ENCODE measurements around the gene TMEM231.
A peak's percentile ranks its signal among the peaks of the same experiment; 100 is the strongest.
"Not testable (repeated sequence)": the region's sequence is repeated elsewhere in the genome, so short reads cannot be mapped to it uniquely, and the experiment has no call there.

The TMEM231 gene, protein sequence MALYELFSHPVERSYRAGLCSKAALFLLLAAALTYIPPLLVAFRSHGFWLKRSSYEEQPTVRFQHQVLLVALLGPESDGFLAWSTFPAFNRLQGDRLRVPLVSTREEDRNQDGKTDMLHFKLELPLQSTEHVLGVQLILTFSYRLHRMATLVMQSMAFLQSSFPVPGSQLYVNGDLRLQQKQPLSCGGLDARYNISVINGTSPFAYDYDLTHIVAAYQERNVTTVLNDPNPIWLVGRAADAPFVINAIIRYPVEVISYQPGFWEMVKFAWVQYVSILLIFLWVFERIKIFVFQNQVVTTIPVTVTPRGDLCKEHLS

GRCh38 chr16:75555707-75556430 is at the start of gene TMEM231:
TMEM231 (minus strand) TSS chr16:75556252; CDS start chr16:75556209, 43 bp downstream.
- DNase-seq, result peak; percentile 60

DNA sequence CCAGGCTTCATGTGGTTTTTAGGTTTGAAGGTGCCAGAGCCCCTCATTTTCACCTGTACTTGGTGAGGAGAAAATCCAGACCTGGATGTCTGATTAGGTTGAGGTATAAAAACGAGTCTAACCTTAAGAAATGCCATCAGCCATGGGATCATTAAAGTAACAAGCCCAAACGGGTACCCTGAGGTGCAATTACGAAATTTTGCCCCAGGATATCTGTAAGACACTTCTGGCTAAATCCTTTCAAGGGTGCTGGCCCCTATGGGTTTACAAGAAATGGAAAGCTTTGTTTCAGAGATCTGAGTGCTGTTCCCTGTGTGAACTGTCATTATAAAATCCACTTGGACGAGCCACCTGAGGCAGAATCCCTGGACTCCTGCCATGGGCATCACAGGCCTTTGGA is 47.2 kb upstream of the TMEM231 start:
- no peak for DNase-seq

GRCh38 chr16:75599452-75600277 is 43.6 kb upstream of the TMEM231 start:
- no peak for DNase-seq

DNA sequence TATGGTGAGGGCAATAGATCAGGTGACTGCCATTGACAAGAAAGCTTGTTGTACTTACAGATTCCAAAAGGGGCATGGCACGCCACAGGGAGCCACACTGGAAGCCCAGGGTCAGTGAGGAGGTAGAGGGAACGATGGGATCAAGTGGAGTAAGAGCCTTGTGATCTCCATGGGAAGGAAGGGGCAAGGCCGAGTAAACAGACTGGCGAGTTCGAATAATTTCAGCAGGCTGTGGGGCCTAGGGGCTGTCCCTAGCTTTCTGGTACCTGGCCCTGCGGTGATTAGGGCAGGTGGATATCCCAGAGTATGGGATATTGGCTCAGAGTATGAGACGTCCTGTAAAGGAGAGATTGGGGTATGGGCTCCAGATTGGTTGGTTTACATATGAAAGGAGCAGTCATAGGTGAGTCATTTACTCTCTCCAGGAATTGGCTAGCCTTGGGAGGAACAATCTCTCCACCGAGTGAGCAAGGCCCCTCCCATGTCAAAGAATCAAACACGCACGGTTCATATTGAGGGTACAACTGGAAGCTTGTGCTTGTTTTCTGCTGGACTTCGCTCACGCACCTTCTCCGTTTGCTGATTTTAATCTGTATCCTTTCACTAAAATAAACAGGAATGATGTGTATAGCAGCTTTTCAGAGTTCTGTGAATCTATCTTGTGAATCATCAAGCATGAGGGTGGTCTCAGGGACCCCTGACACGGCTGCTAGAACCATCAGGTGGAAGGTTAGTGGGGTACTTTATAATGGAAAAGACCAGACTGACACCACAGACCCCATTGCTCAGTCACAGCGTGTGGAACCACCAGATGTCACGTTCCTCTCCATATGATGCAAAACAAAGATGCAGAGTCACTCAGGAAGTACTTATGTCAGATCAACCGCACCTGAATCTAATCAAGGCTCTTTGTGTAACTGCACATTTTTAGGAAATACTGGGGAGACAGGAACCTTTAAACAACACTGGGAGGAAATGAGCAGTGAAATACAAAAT is 38.1 kb upstream of the TMEM231 start:
- no peak for DNase-seq

GRCh38 chr16:75593308-75593707 is 37.3 kb upstream of the TMEM231 start:
- no peak for DNase-seq

DNA sequence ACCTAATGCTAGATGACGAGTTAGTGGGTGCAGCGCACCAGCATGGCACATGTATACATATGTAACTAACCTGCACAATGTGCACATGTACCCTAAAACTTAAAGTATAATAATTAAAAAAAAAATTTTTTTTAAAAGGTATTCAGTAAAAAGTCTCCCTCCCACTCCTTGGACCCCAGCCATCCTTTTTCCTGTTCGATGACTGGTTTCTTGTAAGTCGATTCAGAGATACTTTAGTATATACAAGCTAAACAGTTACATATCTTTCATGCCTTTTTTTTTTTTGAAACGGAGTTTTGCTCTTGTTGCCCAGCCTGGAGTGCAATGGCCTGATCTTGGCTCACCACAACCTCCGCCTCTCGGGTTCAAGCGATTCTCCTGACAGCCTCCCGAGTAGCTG is 35.9 kb upstream of the TMEM231 start:
- DNase-seq, result not testable (repeated sequence)

GRCh38 chr16:75590920-75591843 is 35.1 kb upstream of the TMEM231 start:
- no peak for DNase-seq

DNA sequence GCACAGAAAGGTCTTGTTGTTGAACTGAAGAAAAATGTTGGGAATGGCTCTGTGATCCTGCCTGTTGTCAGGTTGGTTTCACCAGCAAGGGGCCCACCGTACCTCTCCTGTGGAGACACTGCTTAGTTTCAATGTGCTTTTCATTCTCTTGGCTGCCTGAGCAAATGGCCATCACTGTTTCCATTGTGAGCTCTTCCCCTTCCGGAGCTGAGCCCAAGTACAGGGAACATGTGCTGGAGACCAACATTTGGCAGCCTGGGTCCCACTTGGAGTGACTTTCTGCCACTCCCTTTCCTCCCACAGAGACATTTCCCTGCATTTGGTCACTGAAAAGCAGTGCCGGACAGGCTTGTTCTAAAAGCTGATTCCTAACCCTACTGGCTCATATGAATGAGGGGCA is 33.3 kb upstream of the TMEM231 start:
- no peak for DNase-seq

- no peak for DNase-seq
These were observed 32.7 kb upstream of the TMEM231 start for GRCh38 chr16:75588716-75589115.

DNA sequence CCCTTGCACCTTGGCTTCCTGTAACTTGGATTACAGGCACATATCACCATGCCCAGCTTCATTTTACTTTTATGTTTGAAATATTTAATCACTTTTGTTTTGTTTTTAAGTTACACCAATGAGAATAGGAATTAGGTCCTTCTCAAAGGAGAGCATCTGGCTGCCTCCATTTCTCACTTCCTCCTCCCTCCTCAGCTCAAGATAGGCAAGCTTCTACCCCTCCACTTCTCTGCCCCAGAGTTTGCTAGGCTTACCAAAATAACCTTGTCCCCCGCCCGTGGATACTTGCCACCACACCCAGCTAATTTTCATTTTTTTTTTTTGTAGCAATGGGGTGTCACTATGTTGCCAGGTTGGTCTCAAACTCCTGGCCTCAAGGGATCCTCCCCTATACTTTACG is 28.1 kb upstream of the TMEM231 start:
- no peak for DNase-seq

DNA sequence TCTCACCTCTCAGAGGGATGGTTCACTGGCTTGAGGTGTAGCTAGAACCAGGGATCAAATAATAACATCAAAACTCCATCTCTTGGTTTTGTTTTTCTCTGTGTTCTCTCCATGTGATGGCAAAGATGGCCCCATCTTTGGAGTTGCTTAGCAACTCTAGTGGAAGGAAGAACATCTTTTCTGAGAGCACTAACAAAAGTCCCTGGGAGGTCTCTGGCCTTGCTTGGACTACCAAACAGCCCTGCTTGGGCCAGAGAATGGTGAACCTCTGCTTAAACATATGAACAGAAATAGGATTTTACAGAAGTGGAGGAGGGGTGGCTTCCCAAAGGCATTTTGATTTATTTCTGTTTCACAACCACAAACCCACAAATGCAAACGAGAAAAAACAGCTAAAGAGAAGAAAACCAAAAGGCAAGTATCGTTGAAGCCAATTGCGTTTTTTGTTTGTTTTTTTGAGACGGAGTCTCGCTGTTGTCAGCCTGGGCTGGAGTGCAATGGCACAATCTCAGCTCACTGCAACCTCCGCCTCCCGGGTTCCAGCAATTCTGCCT is 23.3 kb upstream of the TMEM231 start:
- DNase-seq, result no peak

- DNase-seq, result no peak
These were observed 22.7 kb upstream of the TMEM231 start for GRCh38 chr16:75578725-75579124.

GRCh38 chr16:75578212-75578611 is 22.2 kb upstream of the TMEM231 start:
- DNase-seq, result no peak

- no peak for DNase-seq
These were observed 20.3 kb upstream of the TMEM231 start for GRCh38 chr16:75576384-75576811.

GRCh38 chr16:75575958-75576357 is 19.9 kb upstream of the TMEM231 start:
- DNase-seq, result no peak

GRCh38 chr16:75573955-75574354 is 17.9 kb upstream of the TMEM231 start:
- no peak for DNase-seq

GRCh38 chr16:75572864-75573542 is 17.0 kb upstream of the TMEM231 start:
- DNase-seq, result no peak

DNA sequence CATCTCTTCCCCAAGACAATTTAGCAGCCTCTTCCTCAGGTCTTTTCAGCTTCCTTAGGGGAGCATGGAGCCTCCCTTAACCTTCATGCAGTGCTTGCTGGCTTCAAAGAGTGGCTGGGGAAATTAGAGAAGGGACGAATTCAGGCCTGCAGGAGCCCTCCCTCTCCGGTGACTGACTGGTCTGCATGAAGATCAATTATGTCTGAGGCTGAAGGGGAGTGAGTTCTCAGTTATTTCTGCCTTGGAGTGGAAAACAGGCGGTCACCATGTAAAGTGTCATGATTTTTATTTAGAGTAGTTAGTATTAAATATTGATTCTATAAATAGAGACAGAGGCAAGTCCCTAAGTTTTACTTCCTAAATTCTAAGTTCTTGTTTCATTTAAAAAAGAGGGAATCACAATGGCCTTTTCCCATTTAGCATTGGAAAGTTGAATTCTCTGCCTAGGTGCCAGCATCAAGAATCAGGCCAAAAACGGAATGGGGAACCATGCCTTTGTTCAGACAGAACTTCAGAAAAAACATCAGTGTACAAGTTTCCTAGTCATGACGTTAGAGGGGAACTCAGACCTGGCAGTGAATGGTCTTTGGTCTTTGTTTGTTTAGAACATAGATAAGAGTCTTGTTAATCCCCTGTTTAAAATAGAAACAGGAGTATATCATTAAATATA is 14.5 kb upstream of the TMEM231 start:
- DNase-seq, result no peak

- DNase-seq, result no peak
These were observed 11.9 kb upstream of the TMEM231 start for GRCh38 chr16:75567911-75568310.
